Activated T-helper 17 cell treated with anti-CD3 and anti-CD28 coated beads, Interleukin-2, amount 50 U/mL, for 72 hours (primary cell): Measurements from ENCODE around the gene DCAF10. TPM values are rescaled to one million over a fixed set of nuclear protein-coding genes. Genes with fewer than 3 reads are reported as not detected.
"Not testable (repeated sequence)": the region's sequence is repeated elsewhere in the genome, so short reads cannot be mapped to it uniquely, and the experiment has no call there.

Experiments
- ATAC-seq: fragments of 150-1000 bp; cut with Tn5 transposase; replicated peaks from 2 replicates; pipeline ENCODE4 v1.10.0; 2021; ENCODE audit warnings: mild to moderate bottlenecking, moderate library complexity
- H3K27ac Mint-ChIP-seq: one replicate; pipeline ENCODE4 v1.8.0; 2022; ENCODE audit warnings: mixed read lengths
- H3K27me3 Mint-ChIP-seq: one replicate; pipeline ENCODE4 v1.8.0; 2022; ENCODE audit warnings: mixed read lengths
- H3K36me3 Mint-ChIP-seq: one replicate; pipeline ENCODE4 v1.8.0; 2022; ENCODE audit warnings: low read depth, mild to moderate bottlenecking, mixed read lengths
- H3K4me1 Mint-ChIP-seq: one replicate; pipeline ENCODE4 v1.8.0; 2022; ENCODE audit warnings: mixed read lengths
- H3K4me3 Mint-ChIP-seq: one replicate; pipeline ENCODE4 v1.8.0; 2022; ENCODE audit warnings: mild to moderate bottlenecking, mixed read lengths
- H3K9me3 Mint-ChIP-seq: one replicate; pipeline ENCODE4 v1.8.0; 2022; ENCODE audit warnings: mixed read lengths
- total RNA-seq, 2 donors: library from RNA; stranded (reverse); gene quantifications; one replicate each; pipeline ENCODE4 v1.2.3, GENCODE V29; 2022

DCAF10 gene
- total RNA-seq, 2 donors from 2014 or later: 9.7 to 12.0 TPM

DNA sequence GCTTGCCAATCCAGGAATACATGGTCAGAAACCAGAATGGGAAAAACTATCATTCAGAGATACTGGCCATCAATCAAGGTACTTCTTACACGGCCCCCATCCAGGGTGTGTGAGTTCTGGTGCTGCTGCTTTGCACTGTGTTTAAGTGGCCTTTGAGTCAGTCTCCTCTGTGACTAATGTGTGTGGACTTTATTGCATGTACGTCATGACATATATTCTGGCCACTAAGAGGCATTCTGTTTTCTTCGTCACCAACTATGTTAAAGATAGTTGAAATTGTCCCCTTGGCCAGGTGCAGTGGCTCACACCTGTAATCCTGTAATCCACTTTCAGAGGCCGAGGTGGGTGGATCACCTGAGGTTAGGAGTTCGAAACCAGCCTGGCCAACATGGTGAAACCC lies 24.3 kb upstream of the DCAF10 start:
- H3K4me1 Mint-ChIP-seq: no peaks in the 10 kb centered on the region
- H3K27me3 Mint-ChIP-seq: no peaks in the 10 kb centered on the region
- peaks cover 96% of the 10 kb centered on the region for H3K36me3 Mint-ChIP-seq
- H3K27ac Mint-ChIP-seq: no peak overlapping the region
- no peak for ATAC-seq
- no peak overlapping the region for H3K4me3 Mint-ChIP-seq
- no peaks in the 10 kb centered on the region for H3K9me3 Mint-ChIP-seq

DNA sequence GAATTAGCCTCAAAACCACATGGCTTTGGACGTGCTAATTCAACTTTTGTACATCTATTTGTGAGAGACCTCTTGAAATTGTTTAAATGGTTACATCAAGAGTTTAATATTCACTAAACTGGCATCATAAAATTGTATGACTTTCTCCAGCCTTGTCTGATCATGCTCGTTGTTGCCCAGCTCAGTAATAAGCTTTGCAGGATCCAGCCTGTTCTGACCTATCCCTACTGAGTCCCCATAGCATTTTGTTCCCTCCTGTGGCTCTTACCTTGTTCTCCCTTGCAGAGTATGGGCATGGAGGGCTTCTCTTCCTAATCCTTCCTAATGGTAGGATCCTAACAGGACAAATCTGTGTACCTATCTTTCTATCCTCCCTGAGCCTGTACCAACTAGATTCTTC lies 22.1 kb upstream of the DCAF10 start:
- H3K9me3 Mint-ChIP-seq: no peaks in the 10 kb centered on the region
- no peak for ATAC-seq
- peaks cover 14% of the 10 kb centered on the region for H3K4me1 Mint-ChIP-seq
- peak overlapping the region; percentile 9 for H3K27ac Mint-ChIP-seq
- H3K36me3 Mint-ChIP-seq: peaks cover 96% of the 10 kb centered on the region
- no peaks in the 10 kb centered on the region for H3K27me3 Mint-ChIP-seq
- no peak overlapping the region for H3K4me3 Mint-ChIP-seq

DNA sequence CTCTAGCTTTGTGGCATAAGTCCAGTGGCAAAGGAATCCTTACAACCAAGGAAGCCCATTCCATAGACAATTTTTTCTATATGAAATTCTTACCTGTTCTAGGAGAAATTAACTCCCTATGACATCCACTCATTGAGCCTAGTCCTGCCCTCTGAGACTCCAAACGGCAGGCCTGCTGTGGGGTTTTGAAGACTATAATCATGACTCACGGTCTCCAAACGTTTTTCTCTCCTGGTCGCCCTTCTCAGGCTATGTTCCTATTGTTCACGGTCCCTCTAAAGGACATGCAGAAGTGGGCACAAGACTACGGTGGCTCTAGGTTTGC lies 16.3 kb upstream of the DCAF10 start:
- Mint-ChIP-seq H3K36me3 (peaks cover 59% of the 10 kb centered on the region), H3K4me3 (peak overlapping the region; percentile 98), H3K9me3 (no peaks in the 10 kb centered on the region), H3K27ac (peak overlapping the region; percentile 98), H3K4me1 (peaks cover 19% of the 10 kb centered on the region), H3K27me3 (no peaks in the 10 kb centered on the region)
- peak; percentile 30 for ATAC-seq

DNA sequence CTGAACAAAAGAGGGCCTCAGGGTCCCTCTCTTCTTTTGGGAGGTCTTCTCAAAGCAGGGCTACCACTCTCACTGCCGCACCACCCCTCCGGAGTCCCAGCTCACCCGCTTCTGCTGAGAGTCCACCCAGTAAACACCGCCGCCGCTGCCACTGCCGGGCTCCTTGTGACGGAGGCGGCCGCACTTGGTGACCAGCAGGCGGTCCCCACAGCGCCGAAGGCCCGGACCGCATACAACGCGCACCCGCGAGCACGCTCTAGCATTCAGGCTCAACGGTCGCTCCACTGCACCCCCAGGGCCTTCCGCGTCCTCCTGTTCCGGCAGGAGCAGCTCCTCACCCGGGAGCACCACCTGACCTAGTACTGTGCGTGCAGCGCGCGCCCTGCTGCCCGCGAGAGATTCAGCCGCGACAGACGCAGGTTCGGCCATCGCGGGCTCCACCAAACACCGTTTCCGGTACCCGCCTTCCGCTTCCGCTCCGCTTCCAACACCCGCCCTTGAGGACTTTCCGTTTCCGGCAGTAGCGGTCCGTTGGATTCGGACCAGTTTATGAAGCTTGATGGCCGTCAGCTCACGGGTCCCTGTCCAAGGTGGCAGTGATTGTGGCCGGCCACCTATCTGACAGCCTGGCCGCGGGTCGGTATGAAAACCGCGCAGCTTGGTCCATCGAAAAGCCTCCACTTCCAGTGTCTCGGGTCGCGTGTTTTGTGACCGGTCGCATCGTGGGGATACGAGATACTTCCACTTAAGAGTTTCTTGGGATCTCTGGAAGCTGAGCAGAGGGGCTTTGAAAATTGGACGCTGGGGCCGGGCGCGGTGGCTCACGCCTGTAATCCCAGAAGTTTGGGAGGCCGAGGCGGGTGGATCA lies 15.7 kb upstream of the DCAF10 start, which contains the start of gene EXOSC3:
Gene EXOSC3, minus strand, starts transcription at position 449 of the 868 bp plus-strand sequence. Its CDS starts 20 bp downstream, at position 429.
- peaks cover 19% of the 10 kb centered on the region for H3K4me1 Mint-ChIP-seq
- H3K36me3 Mint-ChIP-seq: peaks cover 53% of the 10 kb centered on the region
- peak; percentile 96 for ATAC-seq
- H3K4me3 Mint-ChIP-seq: peak within 1 kb of the TSS; percentile 98
- H3K27ac Mint-ChIP-seq: peak within 1 kb of the TSS; percentile 98
- H3K27me3 Mint-ChIP-seq: no peaks in the 10 kb centered on the region
- no peaks in the 10 kb centered on the region for H3K9me3 Mint-ChIP-seq

DNA sequence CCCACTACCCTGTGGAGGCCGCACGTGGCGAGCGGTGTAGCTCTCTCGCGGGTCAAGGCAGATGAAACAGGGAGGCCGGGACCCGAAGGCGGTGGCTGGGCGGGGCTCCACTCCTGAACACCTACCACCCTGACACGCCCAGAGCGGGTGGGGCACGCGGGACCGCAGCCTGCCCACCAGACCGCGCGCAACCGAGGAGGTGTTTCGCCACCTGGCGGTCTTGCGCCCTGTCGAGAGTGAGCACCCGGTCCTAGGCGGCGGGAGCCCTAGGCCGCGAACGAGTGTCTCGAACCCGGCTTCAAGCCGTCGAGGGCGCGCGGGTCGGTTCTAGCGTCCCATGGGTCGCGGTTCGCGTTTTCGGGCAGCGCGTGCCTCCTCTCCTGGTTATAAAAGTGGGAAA lies 13.5 kb upstream of the DCAF10 start:
- peaks cover 4% of the 10 kb centered on the region for H3K9me3 Mint-ChIP-seq
- no peaks in the 10 kb centered on the region for H3K27me3 Mint-ChIP-seq

DNA sequence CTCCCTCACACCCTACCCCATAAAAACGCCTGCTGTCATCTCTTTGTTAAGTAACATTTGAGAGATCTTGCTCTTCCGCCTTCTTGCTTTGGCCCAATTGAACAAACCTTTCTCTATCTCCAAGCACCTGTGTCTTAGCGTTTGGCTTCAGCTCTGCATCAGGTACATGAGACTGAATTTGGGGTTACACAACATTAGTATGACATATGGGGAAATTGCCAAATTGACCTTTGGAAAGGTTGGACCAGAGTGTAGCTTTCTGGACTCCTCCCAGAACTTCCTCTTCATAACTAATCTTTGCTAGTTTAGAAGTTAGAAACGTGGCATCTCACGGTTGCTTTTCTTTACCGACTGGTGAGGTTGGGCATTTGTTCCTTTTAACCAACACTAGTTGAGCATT lies 12.3 kb upstream of the DCAF10 start:
- peaks cover 5% of the 10 kb centered on the region for H3K4me1 Mint-ChIP-seq
- peaks cover 18% of the 10 kb centered on the region for H3K36me3 Mint-ChIP-seq
- ATAC-seq: no peak
- no peaks in the 10 kb centered on the region for H3K27me3 Mint-ChIP-seq
- H3K4me3 Mint-ChIP-seq: no peak overlapping the region
- no peak overlapping the region for H3K27ac Mint-ChIP-seq
- peaks cover 4% of the 10 kb centered on the region for H3K9me3 Mint-ChIP-seq

More for the DNA sequence above, 13.5 kb upstream of the DCAF10 start:
- no peak for ATAC-seq
- H3K4me3 Mint-ChIP-seq: no peak overlapping the region
- peaks cover 31% of the 10 kb centered on the region for H3K36me3 Mint-ChIP-seq
- peaks cover 16% of the 10 kb centered on the region for H3K4me1 Mint-ChIP-seq
- no peak overlapping the region for H3K27ac Mint-ChIP-seq

DNA sequence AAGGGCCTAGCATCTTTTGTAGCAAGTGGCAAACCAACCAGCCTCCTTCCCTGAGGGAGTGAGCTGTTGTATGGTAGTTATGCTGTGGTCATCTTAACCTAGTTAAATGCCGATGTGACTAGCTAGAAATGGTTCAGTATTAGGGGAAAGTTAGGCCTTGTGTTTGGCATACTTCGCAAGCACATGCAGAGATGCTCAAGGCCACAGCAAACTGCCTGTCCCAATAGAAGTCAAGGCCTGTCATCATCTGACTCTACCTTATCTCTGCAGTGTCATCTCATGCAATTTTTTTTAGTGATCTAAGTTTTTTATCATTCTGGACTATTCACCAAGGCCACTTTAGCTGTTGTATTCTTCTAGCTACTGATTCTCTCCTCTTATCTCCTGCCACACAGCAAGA lies 10.5 kb upstream of the DCAF10 start:
- ATAC-seq: no peak
- Mint-ChIP-seq H3K27me3 (no peaks in the 10 kb centered on the region), H3K36me3 (peaks cover under 1% of the 10 kb centered on the region), H3K4me3 (no peak overlapping the region), H3K4me1 (peaks cover 4% of the 10 kb centered on the region), H3K9me3 (peaks cover 4% of the 10 kb centered on the region), H3K27ac (no peak overlapping the region)

DNA sequence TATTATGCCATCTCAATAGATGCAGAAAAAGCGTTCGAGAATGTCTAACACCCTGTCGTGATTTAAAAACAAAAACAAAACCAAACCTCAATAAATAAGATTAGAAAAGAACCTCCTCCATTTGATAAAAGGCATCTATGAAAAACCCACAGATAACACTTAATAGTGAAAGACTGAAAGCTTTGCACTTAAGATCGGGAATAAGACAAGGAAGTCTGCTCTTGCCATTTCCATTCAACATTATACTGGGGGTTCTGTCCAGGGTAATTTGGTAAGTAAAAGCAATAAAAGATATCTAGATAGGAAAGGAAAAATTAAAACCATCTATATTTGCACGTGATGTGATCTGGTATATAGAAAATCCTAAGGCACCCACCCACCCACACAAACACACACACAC lies 8.5 kb upstream of the DCAF10 start:
- Mint-ChIP-seq H3K27ac (no peak overlapping the region), H3K36me3 (no peaks in the 10 kb centered on the region), H3K4me1 (no peaks in the 10 kb centered on the region), H3K9me3 (peaks cover 4% of the 10 kb centered on the region), H3K27me3 (no peaks in the 10 kb centered on the region), H3K4me3 (no peak overlapping the region)
- ATAC-seq: no peak

DNA sequence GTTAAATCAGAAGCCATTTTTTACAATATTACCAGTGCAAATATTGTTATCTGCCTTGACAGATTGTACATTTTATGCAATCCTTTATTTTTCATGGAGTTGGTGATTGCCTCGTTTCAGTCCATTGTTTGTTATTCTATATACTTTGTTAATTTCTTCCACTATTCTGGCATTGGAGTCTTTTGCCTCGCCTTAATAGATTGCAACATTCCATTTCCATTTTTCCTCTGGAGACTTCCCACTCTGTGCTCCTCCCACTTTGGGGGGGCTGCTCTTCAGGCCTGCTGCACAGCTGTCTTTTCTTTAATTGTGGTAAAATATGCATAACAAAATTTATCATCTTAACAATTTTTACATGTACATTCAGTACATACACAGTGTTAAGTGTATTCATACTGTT lies 4.4 kb upstream of the DCAF10 start:
- no peak overlapping the region for H3K27ac Mint-ChIP-seq
- H3K4me1 Mint-ChIP-seq: peaks cover 8% of the 10 kb centered on the region
- no peaks in the 10 kb centered on the region for H3K27me3 Mint-ChIP-seq
- no peaks in the 10 kb centered on the region for H3K36me3 Mint-ChIP-seq
- no peak overlapping the region for H3K4me3 Mint-ChIP-seq
- H3K9me3 Mint-ChIP-seq: peaks cover under 1% of the 10 kb centered on the region
- no peak for ATAC-seq

DNA sequence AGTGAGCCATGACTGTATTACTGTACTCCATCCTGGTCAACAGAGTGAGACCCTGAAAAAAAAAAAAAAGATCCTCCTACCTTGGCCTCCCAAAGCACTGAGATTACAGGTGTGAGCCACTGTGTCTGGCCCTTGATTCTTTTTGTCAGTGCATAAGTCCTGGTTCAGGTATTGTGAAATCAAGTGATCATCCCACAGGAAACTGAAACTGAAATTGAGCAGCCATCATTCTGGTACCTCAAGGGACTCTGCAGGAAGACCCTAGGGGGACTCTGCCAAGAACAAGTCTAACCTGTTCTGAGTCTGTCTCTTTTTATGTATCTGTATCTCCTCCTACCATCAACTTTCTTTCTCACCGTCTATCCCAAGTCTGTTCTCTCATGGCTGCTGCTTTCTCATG lies 1.9 kb upstream of the DCAF10 start:
- H3K9me3 Mint-ChIP-seq: no peaks in the 10 kb centered on the region
- H3K4me3 Mint-ChIP-seq: peak overlapping the region; percentile 82
- peaks cover 15% of the 10 kb centered on the region for H3K4me1 Mint-ChIP-seq
- H3K27me3 Mint-ChIP-seq: no peaks in the 10 kb centered on the region
- H3K36me3 Mint-ChIP-seq: peaks cover under 1% of the 10 kb centered on the region
- H3K27ac Mint-ChIP-seq: no peak overlapping the region
- ATAC-seq: no peak

DNA sequence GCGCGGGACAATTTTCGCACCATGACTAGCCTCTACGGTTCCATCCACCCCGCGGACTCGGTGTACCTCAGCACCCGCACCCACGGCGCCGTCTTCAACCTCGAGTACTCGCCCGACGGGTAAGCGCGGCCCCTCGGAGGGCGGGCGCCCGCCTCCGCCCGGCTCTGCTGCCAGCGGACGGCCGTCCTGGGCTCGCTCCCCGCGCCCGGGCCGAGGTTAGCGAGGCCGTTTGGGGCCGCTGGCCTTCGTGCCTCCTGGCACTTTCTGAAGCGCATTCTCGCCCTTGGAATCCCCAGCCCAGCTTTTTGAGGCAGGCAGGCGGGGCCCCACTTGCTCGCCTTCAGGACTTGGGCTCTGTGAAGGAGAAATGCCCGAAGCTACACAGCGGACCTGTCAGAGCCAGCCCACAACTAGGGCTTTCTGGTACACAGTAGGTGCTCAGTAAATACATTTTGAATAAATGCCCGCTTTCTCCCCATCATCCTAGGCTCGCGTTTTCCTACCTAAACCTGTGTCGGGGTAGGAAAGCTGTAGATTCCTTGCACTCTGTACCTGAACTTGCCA lies 772 bp downstream of the DCAF10 start:
- H3K27ac Mint-ChIP-seq: peak overlapping the region; percentile 85
- ATAC-seq: peak; percentile 66
- no peaks in the 10 kb centered on the region for H3K9me3 Mint-ChIP-seq
- H3K4me1 Mint-ChIP-seq: peaks cover 15% of the 10 kb centered on the region
- H3K4me3 Mint-ChIP-seq: peak overlapping the region; percentile 82
- H3K27me3 Mint-ChIP-seq: no peaks in the 10 kb centered on the region
- peaks cover 14% of the 10 kb centered on the region for H3K36me3 Mint-ChIP-seq

DNA sequence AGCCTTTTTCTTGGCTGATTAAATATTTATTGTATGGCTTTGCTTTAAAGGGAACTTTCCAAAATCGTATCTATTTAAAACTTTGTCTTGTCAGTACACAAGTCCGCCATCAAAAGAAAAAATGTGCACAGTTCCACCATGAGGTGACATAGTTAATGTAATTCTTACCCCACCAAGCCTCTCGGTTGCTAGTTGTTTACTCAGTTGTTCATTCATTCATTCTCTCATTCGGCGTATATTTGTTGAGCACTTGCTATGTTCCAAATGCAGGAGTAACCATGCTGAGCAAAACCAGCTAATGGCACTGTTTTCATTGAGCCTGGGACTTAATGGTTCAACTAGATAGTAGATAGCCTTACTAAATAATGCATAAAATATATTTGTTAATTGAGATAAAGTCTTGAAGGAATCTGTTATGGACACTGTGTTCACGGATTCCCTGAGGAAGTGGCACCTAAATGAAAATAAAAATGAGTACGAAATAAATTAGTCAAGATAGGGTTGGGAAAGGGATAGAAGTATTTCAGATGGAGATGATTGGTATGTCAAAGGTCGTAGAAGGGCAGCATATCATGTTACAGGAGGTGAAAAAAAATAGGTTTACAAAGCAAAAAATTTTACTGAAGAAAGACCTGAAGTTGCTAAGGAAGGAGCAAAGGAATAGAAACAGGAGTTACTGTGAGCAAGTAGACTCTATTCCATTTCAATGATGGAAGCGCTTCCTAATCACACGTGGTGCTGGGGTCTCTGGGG lies 1.5 kb downstream of the DCAF10 start:
- Mint-ChIP-seq H3K4me1 (peaks cover 15% of the 10 kb centered on the region), H3K36me3 (peaks cover 14% of the 10 kb centered on the region), H3K27ac (peak overlapping the region; percentile 85), H3K9me3 (no peaks in the 10 kb centered on the region), H3K4me3 (peak overlapping the region; percentile 82), H3K27me3 (no peaks in the 10 kb centered on the region)
- ATAC-seq: no peak

DNA sequence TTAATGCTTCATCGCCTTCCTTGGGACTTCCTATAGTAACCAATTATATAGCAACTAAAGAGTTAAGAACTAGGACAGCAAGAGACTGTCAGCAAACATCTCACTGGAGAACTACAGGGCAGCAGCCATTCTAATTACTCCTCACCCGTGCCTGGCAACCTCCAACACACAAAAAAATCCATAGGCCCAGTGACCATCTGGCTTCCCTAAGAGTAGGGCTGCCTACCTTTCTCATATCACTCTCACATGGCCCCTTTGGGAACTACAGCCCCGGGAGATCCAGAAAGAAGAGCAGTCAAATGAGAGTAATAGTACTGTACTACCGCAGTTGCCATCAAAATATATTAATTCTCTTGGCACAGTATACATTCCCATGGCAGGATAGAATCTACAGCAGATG lies 5.7 kb downstream of the DCAF10 start:
- H3K27ac Mint-ChIP-seq: no peak overlapping the region
- peaks cover 14% of the 10 kb centered on the region for H3K36me3 Mint-ChIP-seq
- H3K4me1 Mint-ChIP-seq: peaks cover 7% of the 10 kb centered on the region
- ATAC-seq: no peak
- no peaks in the 10 kb centered on the region for H3K9me3 Mint-ChIP-seq
- H3K4me3 Mint-ChIP-seq: no peak overlapping the region
- no peaks in the 10 kb centered on the region for H3K27me3 Mint-ChIP-seq

DNA sequence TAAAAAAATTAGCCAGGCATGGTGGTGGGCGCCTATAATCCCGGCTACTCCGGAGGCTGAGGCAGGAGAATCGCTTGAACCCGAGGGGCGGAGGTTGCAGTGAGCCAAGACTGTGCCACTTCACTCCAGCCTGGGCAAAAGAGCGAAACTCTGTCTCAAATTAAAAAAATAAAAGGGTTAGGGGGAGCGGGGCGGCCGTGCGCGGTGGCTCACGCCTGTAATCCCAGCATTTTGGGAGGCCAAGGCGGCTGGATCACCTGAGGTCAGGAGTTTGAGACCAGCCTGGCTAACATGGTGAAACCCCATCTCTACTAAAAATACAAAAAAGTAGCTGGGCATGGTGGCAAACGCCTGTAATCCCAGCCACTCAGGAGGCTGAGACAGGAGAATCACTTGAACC lies 9.1 kb downstream of the DCAF10 start:
- not testable (repeated sequence) for H3K9me3 Mint-ChIP-seq, H3K4me1 Mint-ChIP-seq, H3K27me3 Mint-ChIP-seq, H3K4me3 Mint-ChIP-seq, H3K36me3 Mint-ChIP-seq, ATAC-seq, H3K27ac Mint-ChIP-seq
